Stimulated activated CD8-positive, alpha-beta memory T cell treated with anti-CD3 and anti-CD28 coated beads, Interleukin-15, amount 100 ng/mL, for 4 hours (primary cell): ENCODE results near the gene SLC2A5.
"Not testable (repeated sequence)": the region's sequence is repeated elsewhere in the genome, so short reads cannot be mapped to it uniquely, and the experiment has no call there.

Experiments
- DNase-seq, 2 donors: peaks; one replicate each; pipeline ENCODE4 v3.0.0-alpha.2; 2020; ENCODE audit warnings: low read depth in 2 of 2

Gene SLC2A5

GRCh38 chr1:9005395-9005708, 64.1 kb downstream of the SLC2A5 start:
- DNase-seq = no peak

GRCh38 chr1:9004700-9005394, 64.6 kb downstream of the SLC2A5 start:
- DNase-seq = peak; percentile 54 to 60

DNA sequence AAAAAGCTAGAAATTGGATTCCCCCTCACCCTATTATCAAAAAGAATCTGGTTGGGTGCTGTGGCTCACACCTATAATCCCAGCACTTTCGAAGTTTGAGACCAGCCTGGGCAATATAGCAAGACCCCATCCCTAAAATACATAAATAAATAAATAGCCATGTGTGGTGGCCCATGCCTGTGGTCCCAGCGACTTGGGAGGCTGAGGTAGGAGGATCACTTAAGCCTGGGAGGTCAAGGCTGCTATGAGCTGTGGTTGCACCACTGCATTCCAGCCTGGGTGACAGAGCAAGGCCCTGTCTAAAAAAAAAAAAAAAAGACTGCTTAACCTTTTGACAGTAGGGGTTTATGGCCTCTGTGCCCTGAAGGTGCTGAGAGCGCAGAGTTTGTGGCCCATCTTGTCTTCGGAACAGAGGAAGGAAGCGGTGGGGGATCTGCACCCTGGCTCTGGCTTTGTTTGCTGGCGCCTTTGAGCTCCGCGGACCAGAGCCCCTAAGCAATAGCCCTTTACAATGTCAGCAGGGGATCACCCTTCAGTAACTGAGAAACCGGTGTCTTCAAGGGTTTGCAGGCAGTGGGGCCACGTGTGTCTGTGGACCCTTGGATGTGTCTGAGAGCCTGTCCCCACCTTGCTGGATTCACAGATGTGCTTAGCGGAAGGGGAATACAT, 65.3 kb downstream of the SLC2A5 start:
- no peak for DNase-seq

DNA sequence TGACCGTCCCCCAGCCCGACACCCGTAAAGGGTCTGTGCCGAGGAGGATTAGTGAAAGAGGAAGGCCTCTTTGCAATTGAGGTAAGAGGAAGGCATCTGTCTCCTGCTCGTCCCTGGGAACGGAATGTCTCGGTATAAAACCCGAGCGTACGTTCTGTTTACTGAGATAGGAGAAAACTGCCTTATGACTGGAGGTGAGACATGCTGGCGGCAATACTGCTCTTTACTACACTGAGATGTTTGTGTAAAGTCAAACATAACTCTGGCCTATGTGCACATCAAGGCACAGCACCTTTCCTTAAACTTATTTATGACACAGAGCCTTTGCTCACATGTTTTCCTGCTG, 67.2 kb downstream of the SLC2A5 start:
- not testable (repeated sequence) for DNase-seq

- not testable (repeated sequence) for DNase-seq
Measured at GRCh38 chr1:9001534-9002214, 67.8 kb downstream of the SLC2A5 start.

GRCh38 chr1:8993962-8994675, 75.3 kb downstream of the SLC2A5 start:
- DNase-seq = not testable (repeated sequence)

DNA sequence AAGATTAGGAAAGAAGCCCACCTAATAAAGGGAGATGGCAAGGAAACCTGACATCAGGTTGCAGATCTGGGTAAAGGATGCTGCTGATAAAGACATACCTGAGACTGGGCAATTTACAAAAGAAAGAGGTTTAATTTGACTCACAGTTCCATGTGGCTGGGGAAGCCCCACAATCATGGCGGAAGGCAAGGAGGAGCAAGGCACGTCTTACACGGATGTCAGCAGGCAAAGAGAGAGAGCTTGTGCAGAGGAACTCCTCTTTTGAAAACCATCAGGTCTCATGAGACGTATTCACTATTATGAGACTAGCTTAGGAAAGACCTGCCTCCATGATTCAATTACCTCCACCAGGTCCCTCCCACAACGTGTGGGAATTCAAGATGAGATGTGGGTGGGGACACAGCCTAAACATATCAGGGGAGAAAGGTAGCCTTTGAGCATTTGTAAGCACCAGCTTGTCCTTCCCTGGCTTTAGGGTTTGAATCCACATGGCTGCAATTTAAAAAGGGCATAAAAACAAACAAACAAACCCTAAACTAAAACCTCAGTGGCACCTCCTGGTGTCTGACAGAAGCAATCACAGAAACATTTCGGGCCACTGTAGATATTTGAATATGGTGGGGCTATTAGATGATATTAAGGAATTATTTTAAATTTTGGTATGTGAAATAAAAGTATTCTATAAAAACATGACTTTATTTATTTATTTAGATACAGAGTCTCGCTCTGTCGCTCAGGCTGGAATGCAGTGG, 76.3 kb downstream of the SLC2A5 start:
- DNase-seq = no peak

DNA sequence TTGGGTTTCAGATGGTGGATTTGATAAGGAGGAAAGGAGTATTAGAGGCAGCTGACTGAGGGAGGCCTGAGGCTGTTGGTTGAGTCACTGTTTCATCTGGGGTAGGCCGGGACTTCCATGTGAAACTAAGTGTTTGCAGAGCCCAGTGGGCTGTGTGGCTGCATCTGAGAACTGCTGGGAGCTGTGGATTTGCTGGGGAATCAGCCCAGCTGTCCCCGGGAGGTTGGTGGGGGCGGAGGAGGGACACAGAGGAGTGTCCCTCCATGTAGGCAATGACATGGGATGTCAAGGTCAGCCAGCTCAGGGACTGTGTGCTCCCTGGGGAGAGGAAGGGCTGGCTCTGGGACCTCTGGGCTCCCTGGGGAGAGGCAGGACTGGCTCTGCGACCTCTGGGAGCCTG, 79.6 kb downstream of the SLC2A5 start:
- no peak for DNase-seq

- DNase-seq = no peak
Measured at GRCh38 chr1:8989061-8989460, 80.4 kb downstream of the SLC2A5 start.

GRCh38 chr1:8988618-8988967, 80.8 kb downstream of the SLC2A5 start:
- no peak for DNase-seq

GRCh38 chr1:8987881-8988617, 81.4 kb downstream of the SLC2A5 start:
- DNase-seq = peak in 1 of 2 donors; percentile 46

DNA sequence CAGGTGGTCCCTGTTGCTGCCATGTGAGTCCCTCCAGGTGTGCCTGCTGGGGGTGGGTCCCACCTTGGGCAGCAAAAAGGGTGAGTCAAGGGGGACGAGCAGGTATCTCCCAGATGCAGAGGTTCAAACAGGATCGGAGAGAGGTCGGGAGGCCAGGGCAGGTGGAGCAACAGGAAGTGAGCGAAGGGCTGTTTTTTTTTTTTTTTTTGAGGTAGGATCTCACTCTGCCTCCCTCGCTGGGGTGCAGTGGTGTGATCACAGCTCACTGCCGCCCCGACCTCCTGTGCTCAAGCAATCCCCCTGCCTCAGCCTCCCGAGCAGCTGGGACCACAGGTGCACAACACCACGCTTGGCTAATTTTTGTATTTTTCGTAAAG, 82.6 kb downstream of the SLC2A5 start:
- DNase-seq = no peak

DNA sequence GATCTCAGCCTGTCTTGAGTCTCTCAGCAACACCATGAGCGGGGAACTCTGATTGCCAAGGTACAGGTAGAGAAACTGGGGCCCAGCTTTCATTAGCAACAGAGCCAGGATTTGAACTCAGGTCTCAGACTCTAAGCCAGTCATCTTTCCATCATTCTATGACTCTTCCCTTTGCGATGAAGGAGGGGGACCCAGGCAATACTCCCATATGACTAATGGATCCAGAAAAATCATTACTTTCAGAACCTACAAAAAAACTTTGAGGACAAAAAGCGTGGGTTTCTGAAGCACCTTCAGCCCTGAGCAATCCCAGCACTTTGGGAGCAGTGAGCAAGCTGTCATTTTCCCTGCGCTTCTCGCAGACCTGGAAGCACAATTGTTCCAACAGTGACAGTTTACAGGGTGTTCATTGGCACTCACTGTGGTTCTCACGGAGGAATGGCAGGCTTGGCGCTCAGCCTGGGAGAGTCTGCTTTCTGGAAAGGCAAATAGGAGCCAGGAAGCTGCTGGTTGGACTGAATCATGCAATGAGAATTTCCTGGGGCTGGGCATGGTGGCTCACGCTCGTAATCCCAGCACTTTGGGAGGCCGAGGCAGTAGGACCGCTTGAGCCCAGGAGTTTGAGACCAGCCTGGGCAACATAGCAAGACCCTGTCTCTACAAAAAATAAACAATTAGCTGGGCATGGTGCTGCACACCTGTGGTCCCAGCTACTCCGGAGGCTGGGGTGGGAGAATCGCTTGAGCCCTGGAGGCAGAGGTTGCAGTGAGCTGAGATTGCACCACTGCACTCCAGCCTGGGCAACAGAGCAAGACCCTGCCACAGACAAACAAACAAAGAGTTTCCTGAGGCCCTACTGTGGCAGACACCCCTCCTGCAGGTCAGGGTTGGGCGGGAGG, 83.3 kb downstream of the SLC2A5 start:
- DNase-seq = no peak
